Measurements from ENCODE around the gene ZBTB46. TPM values are rescaled to one million over a fixed set of nuclear protein-coding genes. Genes with fewer than 3 reads are reported as not detected.

The ZBTB46 gene
- total and polyA plus RNA-seq, 9 donors: 4.1 to 55.1 (median 34.7) TPM

DNA sequence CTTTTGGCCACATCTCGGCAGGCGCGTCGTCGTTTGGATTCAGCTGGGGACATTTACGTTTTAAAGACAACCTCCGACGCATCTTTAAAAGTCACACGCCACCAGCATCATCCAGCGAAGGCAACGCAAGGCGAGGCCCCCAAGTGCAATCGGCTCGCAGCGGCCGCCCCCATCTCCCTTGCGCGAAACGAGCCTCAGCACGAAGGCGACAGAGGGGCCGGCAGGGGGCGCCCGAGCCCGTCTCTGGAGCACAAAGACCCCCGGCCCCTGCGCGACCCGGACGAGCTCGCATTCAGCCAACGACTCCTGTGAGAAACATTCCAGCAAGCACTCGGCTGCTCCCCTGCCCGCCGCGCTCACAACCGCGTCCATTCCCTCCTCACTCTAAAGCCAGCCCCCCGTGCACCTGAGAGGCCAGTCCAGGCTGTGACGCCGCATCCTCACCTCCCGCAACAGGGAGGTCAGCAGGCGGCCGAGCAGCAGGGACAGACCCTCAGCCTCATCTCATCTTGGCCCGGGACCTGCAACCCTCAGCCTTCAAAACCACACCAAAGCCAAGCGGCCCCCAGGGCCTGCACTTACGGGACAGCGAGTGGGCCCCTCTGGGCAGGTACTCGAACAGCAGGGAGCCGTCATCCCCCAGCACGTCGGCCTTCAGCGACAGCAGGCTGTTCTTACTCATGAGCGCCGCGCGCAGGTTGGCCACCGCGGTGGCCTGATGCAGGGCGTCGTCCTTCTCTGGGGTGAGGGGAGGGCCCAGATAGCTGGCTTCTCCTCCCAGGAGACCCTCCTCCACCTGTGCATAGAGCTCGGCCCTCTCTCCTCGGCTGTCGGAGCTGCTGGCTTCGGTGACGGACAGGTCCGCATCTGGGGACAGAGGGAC is 55.7 kb downstream of the ZBTB46 start:
- Histone ChIP-seq H3K9me3 (no peaks in the 10 kb centered on the region), H3K27me3 (no peaks in the 10 kb centered on the region), H3K27ac (peak overlapping the region; percentile 51 to 58), H3K4me3 (no peak overlapping the region), H3K4me1 (ENCODE audit: insufficient read depth) (peaks cover 20% of the 10 kb centered on the region), H3K36me3 (no peaks in the 10 kb centered on the region)
- peak; percentile 65 to 85 (median 80) for DNase-seq
- TF ChIP-seq EP300 (IDR thresholded peaks at IDR 0.05): no peak
- peak; percentile 10 for TF ChIP-seq POLR2A (IDR thresholded peaks at IDR 0.05)
- TF ChIP-seq, protein P1, sequence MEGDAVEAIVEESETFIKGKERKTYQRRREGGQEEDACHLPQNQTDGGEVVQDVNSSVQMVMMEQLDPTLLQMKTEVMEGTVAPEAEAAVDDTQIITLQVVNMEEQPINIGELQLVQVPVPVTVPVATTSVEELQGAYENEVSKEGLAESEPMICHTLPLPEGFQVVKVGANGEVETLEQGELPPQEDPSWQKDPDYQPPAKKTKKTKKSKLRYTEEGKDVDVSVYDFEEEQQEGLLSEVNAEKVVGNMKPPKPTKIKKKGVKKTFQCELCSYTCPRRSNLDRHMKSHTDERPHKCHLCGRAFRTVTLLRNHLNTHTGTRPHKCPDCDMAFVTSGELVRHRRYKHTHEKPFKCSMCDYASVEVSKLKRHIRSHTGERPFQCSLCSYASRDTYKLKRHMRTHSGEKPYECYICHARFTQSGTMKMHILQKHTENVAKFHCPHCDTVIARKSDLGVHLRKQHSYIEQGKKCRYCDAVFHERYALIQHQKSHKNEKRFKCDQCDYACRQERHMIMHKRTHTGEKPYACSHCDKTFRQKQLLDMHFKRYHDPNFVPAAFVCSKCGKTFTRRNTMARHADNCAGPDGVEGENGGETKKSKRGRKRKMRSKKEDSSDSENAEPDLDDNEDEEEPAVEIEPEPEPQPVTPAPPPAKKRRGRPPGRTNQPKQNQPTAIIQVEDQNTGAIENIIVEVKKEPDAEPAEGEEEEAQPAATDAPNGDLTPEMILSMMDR (IDR thresholded peaks at IDR 0.05): peak; percentile 80 to 84 (median 82)
- WGBS, 3 donors: 28 to 39% (median 29%) methylated on average over 65 to 67 of the region's 67 CpGs
- intact Hi-C loops (cut with DNase I): loop anchor here in 3 of 4 donors (2.0 to 10.0 kb wide), 3 partner anchors 82 to 199 kb away; partner anchors contain the start of genes SAMD10 (in 1 of the 3) and TPD52L2 (in 1 of the 3)

DNA sequence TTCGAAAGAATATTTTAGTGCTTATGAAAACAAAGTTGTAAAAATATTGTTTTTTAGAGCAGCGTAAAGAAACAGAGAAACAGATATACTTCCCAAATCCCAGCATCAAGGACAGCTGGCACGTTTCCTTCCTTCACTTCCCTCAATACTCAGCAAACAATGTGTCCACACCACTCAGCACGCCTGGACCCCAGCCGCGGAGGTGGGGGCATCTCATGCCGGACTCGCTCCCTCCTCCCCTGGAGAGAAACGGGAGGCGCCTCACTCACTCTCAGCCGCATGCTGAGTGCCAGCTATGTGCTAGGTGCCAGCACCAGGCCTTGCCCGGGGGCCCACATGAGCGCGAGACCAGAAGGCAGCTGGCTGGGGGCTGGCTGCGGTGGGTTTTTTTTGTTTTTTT is 56.8 kb downstream of the ZBTB46 start:
- Histone ChIP-seq H3K27me3 (no peaks in the 10 kb centered on the region), H3K27ac (peak overlapping the region in 1 of 2 donors; percentile 51), H3K9me3 (no peaks in the 10 kb centered on the region), H3K36me3 (no peaks in the 10 kb centered on the region), H3K4me1 (ENCODE audit: insufficient read depth) (peaks cover 20% of the 10 kb centered on the region), H3K4me3 (no peak overlapping the region)
- DNase-seq: peak in 3 of 5 donors; percentile 59 to 65 (median 62)
- TF ChIP-seq, protein P1 (IDR thresholded peaks at IDR 0.05): no peak
- no peak for TF ChIP-seq EP300 (IDR thresholded peaks at IDR 0.05)
- TF ChIP-seq POLR2A (IDR thresholded peaks at IDR 0.05): no peak
- intact Hi-C loops (cut with DNase I): loop anchor here in 2 of 4 donors (2.0 to 10.0 kb wide), 2 partner anchors 90 to 200 kb away; partner anchors contain the start of genes SAMD10 (in 1 of the 2) and TPD52L2 (in 1 of the 2)
- WGBS, 3 donors: 11 to 41% (median 12%) methylated on average over 15 of the region's 15 CpGs

DNA sequence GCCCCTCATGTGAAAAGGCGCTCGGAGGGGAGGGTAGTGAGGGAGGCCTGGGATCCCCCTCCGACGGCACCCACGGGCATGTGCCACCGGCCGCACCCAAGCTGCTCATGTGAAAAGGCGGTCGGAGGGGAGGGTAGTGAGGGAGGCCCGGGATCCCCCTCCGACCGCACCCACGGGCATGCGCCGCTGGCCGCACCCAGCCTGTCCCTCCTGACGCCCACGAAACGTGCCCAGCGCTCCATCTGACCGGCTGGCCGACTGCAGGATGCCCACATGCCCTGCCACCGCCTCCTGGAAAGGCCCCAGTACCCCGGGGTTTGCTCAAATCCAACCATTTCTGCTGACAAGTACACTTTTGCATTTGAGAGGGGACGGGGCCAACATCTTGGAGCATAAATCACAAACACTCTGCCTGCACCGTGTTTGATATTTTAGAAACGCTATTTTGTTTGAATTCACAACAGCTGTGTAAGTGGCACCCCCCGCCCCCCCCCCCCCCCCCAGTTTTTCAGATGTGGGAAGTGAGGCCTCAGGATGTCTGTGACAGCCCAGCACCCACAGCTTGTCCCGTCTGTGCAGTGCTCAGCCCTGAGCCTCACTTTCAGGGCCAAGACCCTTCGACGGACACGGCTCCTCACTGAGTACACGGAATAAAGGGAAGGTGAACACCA is 57.4 kb downstream of the ZBTB46 start:
- intact Hi-C loops (cut with DNase I): loop anchor here in 2 of 4 donors (2.0 to 10.0 kb wide), 2 partner anchors 91 to 201 kb away; partner anchors contain the start of genes SAMD10 (in 1 of the 2) and TPD52L2 (in 1 of the 2)
- TF ChIP-seq EP300 (IDR thresholded peaks at IDR 0.05) (no peak), POLR2A (IDR thresholded peaks at IDR 0.05) (no peak)
- TF ChIP-seq, protein P1 (IDR thresholded peaks at IDR 0.05): no peak
- Histone ChIP-seq H3K27me3 (no peaks in the 10 kb centered on the region), H3K4me3 (no peak overlapping the region), H3K4me1 (ENCODE audit: insufficient read depth) (peaks cover 20% of the 10 kb centered on the region), H3K27ac (peak overlapping the region in 1 of 2 donors; percentile 51), H3K36me3 (no peaks in the 10 kb centered on the region), H3K9me3 (no peaks in the 10 kb centered on the region)
- DNase-seq: peak in 1 of 5 donors; percentile 48
- WGBS, 3 donors: 44 to 68% (median 58%) methylated on average over 32 to 33 of the region's 33 CpGs
